ENCODE data around the gene DNTT. TPM values are rescaled to one million over a fixed set of nuclear protein-coding genes. Genes with fewer than 3 reads are reported as not detected.

The DNTT gene
- total RNA-seq, 2 donors from 2014 or later, result not detected

GRCh38 chr10:96365571-96365970, 61.3 kb downstream of the DNTT start:
- no peak for ATAC-seq

GRCh38 chr10:96366508-96366907, 62.3 kb downstream of the DNTT start:
- ATAC-seq, result no peak
- intact Hi-C loops (cut with DNase I), result no loop called here
- no peak for DNase-seq

More at GRCh38 chr10:96365571-96365970, 61.3 kb downstream of the DNTT start:
- intact Hi-C loops (cut with DNase I), result no loop called here
- DNase-seq, result no peak

- peak; percentile 69 to 83 for ATAC-seq
- intact Hi-C loops (cut with DNase I), result no loop called here
- no peak for DNase-seq
Measured at GRCh38 chr10:96367470-96367869, 63.2 kb downstream of the DNTT start.

- DNase-seq (no peak), ATAC-seq (no peak)
- intact Hi-C loops (cut with DNase I), result no loop called here
Measured at GRCh38 chr10:96368971-96369370, 64.7 kb downstream of the DNTT start.

GRCh38 chr10:96369890-96370583, 65.8 kb downstream of the DNTT start:
- intact Hi-C loops (cut with DNase I), result no loop called here

GRCh38 chr10:96370584-96371157, 66.4 kb downstream of the DNTT start:
- intact Hi-C loops (cut with DNase I), result no loop called here
- ATAC-seq, result peak in 1 of 2 donors; percentile 12
- DNase-seq, result peak; percentile 32

More at GRCh38 chr10:96369890-96370583, 65.8 kb downstream of the DNTT start:
- DNase-seq (no peak), ATAC-seq (no peak)

- intact Hi-C loops (cut with DNase I), result no loop called here
- DNase-seq (no peak), ATAC-seq (no peak)
Measured at GRCh38 chr10:96371356-96371755, 67.1 kb downstream of the DNTT start.

- no peak for DNase-seq
- peak; percentile 18 to 36 for ATAC-seq
- intact Hi-C loops (cut with DNase I), result no loop called here
Measured at GRCh38 chr10:96374004-96374403, 69.8 kb downstream of the DNTT start.

GRCh38 chr10:96374639-96374984, 70.4 kb downstream of the DNTT start:
- intact Hi-C loops (cut with DNase I), result no loop called here
- ATAC-seq (peak in 1 of 2 donors; percentile 12), DNase-seq (no peak)

- ATAC-seq (peak; percentile 84 to 88), DNase-seq (peak; percentile 88)
- intact Hi-C loops (cut with DNase I), result no loop called here
Measured at GRCh38 chr10:96374985-96375830, 71.0 kb downstream of the DNTT start.

GRCh38 chr10:96376483-96376882, 72.2 kb downstream of the DNTT start:
- ATAC-seq, result no peak
- intact Hi-C loops (cut with DNase I), result no loop called here
- DNase-seq, result no peak

- intact Hi-C loops (cut with DNase I), result no loop called here
- ATAC-seq (peak in 1 of 2 donors; percentile 33), DNase-seq (peak; percentile 64)
Measured at GRCh38 chr10:96377816-96378294, 73.6 kb downstream of the DNTT start.

GRCh38 chr10:96378741-96379140, 74.5 kb downstream of the DNTT start:
- DNase-seq (no peak), ATAC-seq (no peak)
- intact Hi-C loops (cut with DNase I), result no loop called here

GRCh38 chr10:96379758-96380157, 75.5 kb downstream of the DNTT start:
- ATAC-seq, result no peak
- intact Hi-C loops (cut with DNase I), result no loop called here

GRCh38 chr10:96380821-96381220, 76.6 kb downstream of the DNTT start:
- intact Hi-C loops (cut with DNase I), result no loop called here
- no peak for DNase-seq

More at GRCh38 chr10:96379758-96380157, 75.5 kb downstream of the DNTT start:
- DNase-seq, result no peak

GRCh38 chr10:96384506-96384905, 80.3 kb downstream of the DNTT start:
- DNase-seq (no peak), ATAC-seq (no peak)
- intact Hi-C loops (cut with DNase I), result no loop called here

More at GRCh38 chr10:96380821-96381220, 76.6 kb downstream of the DNTT start:
- ATAC-seq, result peak in 1 of 2 donors; percentile 56

GRCh38 chr10:96387161-96387560, 82.9 kb downstream of the DNTT start:
- DNase-seq (no peak), ATAC-seq (no peak)
- intact Hi-C loops (cut with DNase I), result no loop called here

- DNase-seq, result no peak
- intact Hi-C loops (cut with DNase I), result no loop called here
- ATAC-seq, result no peak
Measured at GRCh38 chr10:96387601-96388000, 83.4 kb downstream of the DNTT start.

Data from left cardiac atrium (tissue), 4 donors.